Caco-2 (cell line): ENCODE data around the gene BGN. TPM values are rescaled to one million over a fixed set of nuclear protein-coding genes. Genes with fewer than 3 reads are reported as not detected.

Experiments used
- BruUV-seq: library from RNA; stranded (reverse); fragments of 400-500 nt; replicated peaks from 2 replicates; lab custom pipeline; 2021; lab: Mats Ljungman, UMichigan
- CTCF ChIA-PET: fragments of 300-600 bp; sonication (Branson Sonifier 250); formaldehyde crosslinking; loops from one replicate; lab custom pipeline; 2022; ENCODE audit warnings: antibody characterized with exemption; lab: Charles Lee
- POLR2A ChIA-PET: fragments of 300-600 bp; sonication (Branson Sonifier 250); formaldehyde crosslinking; loops from one replicate; lab custom pipeline; 2022; ENCODE audit warnings: antibody characterized with exemption; lab: Charles Lee
- DNase-seq, 2 experiments: peaks; one replicate each; pipeline versions ENCODE4 v3.0.0 to v3.0.0-alpha.2; 2020 to 2022
- H3K27me3 ChIP-seq: replicated peaks from 2 replicates; pipeline ENCODE4 v1.6.0; 2011; ENCODE audit warnings: low read length; ENCODE audit not compliant: control insufficient read depth, insufficient read depth
- H3K36me3 ChIP-seq: 2 replicates; pipeline ENCODE4 v1.5.1; 2011; ENCODE audit warnings: low read length; ENCODE audit not compliant: control insufficient read depth, insufficient read depth
- H3K4me1 ChIP-seq: fragments of 250-450 bp; sonication (Bioruptor Pico); 2 replicates; pipeline ENCODE4 v1.5.1; 2020; ENCODE audit warnings: mild to moderate bottlenecking
- H3K4me3 ChIP-seq: 2 replicates; pipeline ENCODE4 v1.5.1; 2011; ENCODE audit warnings: low read depth, mild to moderate bottlenecking, control low read depth, low read length
- H3K9me3 ChIP-seq: fragments of 250-450 bp; sonication (Bioruptor Pico); 2 replicates; pipeline ENCODE4 v1.5.1; 2020; ENCODE audit warnings: mild to moderate bottlenecking, moderate library complexity
- H3K27ac Mint-ChIP-seq: one replicate; pipeline ENCODE4 v1.8.0; 2022; ENCODE audit warnings: mixed read lengths; ENCODE audit not compliant: unreplicated experiment
- H3K27me3 Mint-ChIP-seq: one replicate; pipeline ENCODE4 v1.8.0; 2022; ENCODE audit warnings: mixed read lengths; ENCODE audit not compliant: insufficient read depth, unreplicated experiment
- H3K36me3 Mint-ChIP-seq: one replicate; pipeline ENCODE4 v1.8.0; 2022; ENCODE audit warnings: mild to moderate bottlenecking, mixed read lengths; ENCODE audit not compliant: insufficient read depth, unreplicated experiment
- H3K4me1 Mint-ChIP-seq: one replicate; pipeline ENCODE4 v1.8.0; 2022; ENCODE audit warnings: low read depth, mixed read lengths; ENCODE audit not compliant: unreplicated experiment
- H3K4me3 Mint-ChIP-seq: one replicate; pipeline ENCODE4 v1.8.0; 2022; ENCODE audit warnings: mild to moderate bottlenecking, moderate library complexity, mixed read lengths; ENCODE audit not compliant: unreplicated experiment
- H3K9me3 Mint-ChIP-seq: one replicate; pipeline ENCODE4 v1.8.0; 2022; ENCODE audit warnings: mixed read lengths; ENCODE audit not compliant: unreplicated experiment
- intact Hi-C: fragments of 100-400 bp; cut with micrococcal nuclease; formaldehyde crosslinking; loops from one replicate; pipeline ENCODE4 v1.10.0; 2022; ENCODE audit not compliant: unreplicated experiment
- total RNA-seq: library from RNA; stranded (reverse); gene quantifications from 2 replicates; pipeline ENCODE4 v1.2.3, GENCODE V29; 2022
- TF ChIP-seq, protein P1 (sequence below), 2 experiments: fragments of 200-600 bp in 1 of 2; IDR thresholded peaks; 1 replicate in 1 of 2; 2 replicates in 1 of 2; pipeline versions ENCODE4 v1.5.1 to v1.8.0; 2011 to 2022; ENCODE audit warnings: antibody characterized with exemption in 1 of 2, control low read depth in 1 of 2, inconsistent platforms in 1 of 2, low read depth in 1 of 2, low read length in 1 of 2, mild to moderate bottlenecking in 1 of 2, moderate library complexity in 1 of 2; ENCODE audit not compliant: insufficient read depth in 1 of 2, severe bottlenecking in 1 of 2, unreplicated experiment in 1 of 2

The BGN gene
- total RNA-seq, 1 experiment from 2014 or later: 9.9 TPM

DNA sequence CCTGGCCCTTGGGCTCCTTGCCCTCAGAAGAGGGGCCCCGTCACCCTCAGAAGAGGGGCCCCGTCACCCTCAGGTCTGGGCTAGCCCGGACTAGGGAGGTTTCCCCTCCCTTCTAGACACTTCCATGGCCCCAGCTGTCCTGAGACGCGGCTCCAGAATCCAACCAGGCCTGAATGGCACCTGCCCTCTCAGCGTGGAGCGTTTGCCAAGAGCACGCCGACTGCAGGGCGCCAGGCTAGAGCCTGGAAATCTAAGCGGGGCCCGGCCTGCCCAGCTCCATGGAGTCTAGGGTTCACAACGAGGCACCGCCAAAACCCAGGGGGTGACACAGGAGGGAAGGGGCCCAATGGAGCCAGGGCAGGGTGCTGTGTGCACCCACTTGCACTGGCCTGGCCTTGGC is 14.8 kb downstream of the BGN start:
- no peaks in the 10 kb centered on the region for H3K36me3 Mint-ChIP-seq
- CTCF ChIA-PET: no interaction called here
- POLR2A ChIA-PET: interaction anchor here (0.6 kb wide), 1 partner anchor 9 kb away, joined by 3 read pairs; no protein-coding TSS in a partner anchor
- no peak overlapping the region for H3K4me3 Mint-ChIP-seq
- Histone ChIP-seq H3K36me3 (no peaks in the 10 kb centered on the region), H3K9me3 (no peaks in the 10 kb centered on the region), H3K4me3 (no peak overlapping the region), H3K27me3 (no peaks in the 10 kb centered on the region), H3K4me1 (no peaks in the 10 kb centered on the region)
- peaks cover 3% of the 10 kb centered on the region for H3K27me3 Mint-ChIP-seq
- intact Hi-C loops: loop anchor here (5.0 kb wide), 1 partner anchor 472 kb away; no protein-coding TSS in a partner anchor
- H3K4me1 Mint-ChIP-seq: no peaks in the 10 kb centered on the region
- no TSS peak for BruUV-seq
- no peaks in the 10 kb centered on the region for H3K9me3 Mint-ChIP-seq
- no peak for DNase-seq
- TF ChIP-seq, protein P1, sequence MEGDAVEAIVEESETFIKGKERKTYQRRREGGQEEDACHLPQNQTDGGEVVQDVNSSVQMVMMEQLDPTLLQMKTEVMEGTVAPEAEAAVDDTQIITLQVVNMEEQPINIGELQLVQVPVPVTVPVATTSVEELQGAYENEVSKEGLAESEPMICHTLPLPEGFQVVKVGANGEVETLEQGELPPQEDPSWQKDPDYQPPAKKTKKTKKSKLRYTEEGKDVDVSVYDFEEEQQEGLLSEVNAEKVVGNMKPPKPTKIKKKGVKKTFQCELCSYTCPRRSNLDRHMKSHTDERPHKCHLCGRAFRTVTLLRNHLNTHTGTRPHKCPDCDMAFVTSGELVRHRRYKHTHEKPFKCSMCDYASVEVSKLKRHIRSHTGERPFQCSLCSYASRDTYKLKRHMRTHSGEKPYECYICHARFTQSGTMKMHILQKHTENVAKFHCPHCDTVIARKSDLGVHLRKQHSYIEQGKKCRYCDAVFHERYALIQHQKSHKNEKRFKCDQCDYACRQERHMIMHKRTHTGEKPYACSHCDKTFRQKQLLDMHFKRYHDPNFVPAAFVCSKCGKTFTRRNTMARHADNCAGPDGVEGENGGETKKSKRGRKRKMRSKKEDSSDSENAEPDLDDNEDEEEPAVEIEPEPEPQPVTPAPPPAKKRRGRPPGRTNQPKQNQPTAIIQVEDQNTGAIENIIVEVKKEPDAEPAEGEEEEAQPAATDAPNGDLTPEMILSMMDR (IDR thresholded peaks at IDR 0.05; ENCODE audit: insufficient read depth in 1 of 2, low read depth in 1 of 2, low read length in 1 of 2, severe bottlenecking in 1 of 2, unreplicated experiment in 1 of 2): no peak
- no peak overlapping the region for H3K27ac Mint-ChIP-seq

DNA sequence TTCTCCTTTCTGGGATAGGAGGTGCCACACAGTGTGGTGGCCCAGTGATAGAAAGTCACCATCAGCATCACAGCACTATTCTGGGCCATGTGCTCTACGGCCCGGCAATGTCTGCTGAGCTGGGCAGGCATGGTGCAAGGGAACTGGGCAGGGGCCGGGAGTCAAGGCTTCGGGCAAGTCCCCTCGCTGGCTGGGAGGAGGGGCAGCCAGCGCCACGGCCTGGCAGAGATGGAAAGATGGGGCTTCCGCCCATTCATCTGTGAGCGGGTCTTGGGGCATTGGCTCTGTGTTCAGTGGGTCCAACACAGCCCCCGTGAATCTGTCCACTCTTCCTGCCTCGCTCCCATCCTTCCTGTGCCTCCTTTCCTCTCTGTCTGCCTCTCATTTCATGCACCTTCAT is 15.6 kb downstream of the BGN start:
- Mint-ChIP-seq H3K27ac (no peak overlapping the region), H3K27me3 (peaks cover 3% of the 10 kb centered on the region), H3K9me3 (no peaks in the 10 kb centered on the region), H3K4me1 (no peaks in the 10 kb centered on the region), H3K36me3 (no peaks in the 10 kb centered on the region), H3K4me3 (no peak overlapping the region)
- TF ChIP-seq, protein P1 (IDR thresholded peaks at IDR 0.05; ENCODE audit: insufficient read depth in 1 of 2, low read depth in 1 of 2, low read length in 1 of 2, severe bottlenecking in 1 of 2, unreplicated experiment in 1 of 2): no peak
- Histone ChIP-seq H3K36me3 (no peaks in the 10 kb centered on the region), H3K4me3 (no peak overlapping the region), H3K27me3 (no peaks in the 10 kb centered on the region), H3K9me3 (no peaks in the 10 kb centered on the region), H3K4me1 (no peaks in the 10 kb centered on the region)
- POLR2A ChIA-PET: no interaction called here
- intact Hi-C loops: no loop called here
- no peak for DNase-seq
- CTCF ChIA-PET: interaction anchor here (0.7 kb wide), 1 partner anchor 49 kb away, joined by 4 read pairs; no protein-coding TSS in a partner anchor
- BruUV-seq: no TSS peak

DNA sequence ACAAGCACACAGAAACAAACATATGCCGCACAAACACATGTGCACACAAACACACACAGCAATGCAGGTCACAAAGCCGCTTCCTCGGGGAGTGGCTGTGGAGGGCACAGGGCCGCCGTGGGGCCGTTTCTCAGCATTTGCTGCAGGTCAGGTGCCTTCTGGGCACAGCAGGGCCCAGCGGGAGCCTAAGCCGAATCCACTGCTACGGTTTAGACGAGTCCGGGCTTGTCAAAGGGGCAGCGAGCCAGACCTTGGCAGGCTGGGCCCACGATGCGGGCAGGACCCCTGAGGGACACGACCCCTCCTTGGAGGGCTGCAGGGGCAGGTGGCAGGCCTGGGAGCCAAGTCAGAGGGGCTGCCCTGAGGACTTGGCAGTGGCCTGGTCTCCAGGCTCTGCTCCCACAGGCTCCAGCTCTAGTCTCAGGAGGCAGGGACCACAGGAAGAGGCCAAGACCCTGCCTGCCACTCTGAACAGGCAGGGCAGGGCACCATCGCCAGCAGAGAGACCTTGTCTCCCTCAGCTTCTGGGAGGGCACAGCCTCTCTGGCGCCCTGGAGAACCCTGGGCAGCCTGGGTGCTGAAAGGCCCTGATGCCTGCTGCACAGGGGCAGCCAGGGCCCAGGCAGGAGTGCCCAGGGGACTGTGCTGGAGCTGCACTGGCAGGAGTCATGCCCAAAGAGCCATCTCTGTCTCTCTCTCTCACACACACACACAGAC is 17.2 kb downstream of the BGN start:
- H3K4me1 ChIP-seq: no peaks in the 10 kb centered on the region
- H3K36me3 Mint-ChIP-seq: no peaks in the 10 kb centered on the region
- TF ChIP-seq, protein P1 (IDR thresholded peaks at IDR 0.05; ENCODE audit: insufficient read depth in 1 of 2, low read depth in 1 of 2, low read length in 1 of 2, severe bottlenecking in 1 of 2, unreplicated experiment in 1 of 2): no peak
- H3K4me3 ChIP-seq: no peak overlapping the region
- intact Hi-C loops: no loop called here
- ChIA-PET CTCF (no interaction called here), POLR2A (no interaction called here)
- DNase-seq: no peak
- H3K9me3 Mint-ChIP-seq: no peaks in the 10 kb centered on the region
- no peak overlapping the region for H3K4me3 Mint-ChIP-seq
- peaks cover 3% of the 10 kb centered on the region for H3K27me3 Mint-ChIP-seq
- H3K27ac Mint-ChIP-seq: no peak overlapping the region
- no peaks in the 10 kb centered on the region for H3K36me3 ChIP-seq
- BruUV-seq: no TSS peak
- no peaks in the 10 kb centered on the region for H3K27me3 ChIP-seq
- H3K9me3 ChIP-seq: no peaks in the 10 kb centered on the region
- H3K4me1 Mint-ChIP-seq: no peaks in the 10 kb centered on the region
